Measurements from ENCODE around the gene RNF168.
A peak's percentile ranks its signal among the peaks of the same experiment; 100 is the strongest.
"Not testable (repeated sequence)": the region's sequence is repeated elsewhere in the genome, so short reads cannot be mapped to it uniquely, and the experiment has no call there.

The RNF168 gene

GRCh38 chr3:196463478-196463756 is 40.2 kb downstream of the RNF168 start:
- DNase-seq = no peak

- not testable (repeated sequence) for DNase-seq
Measured at GRCh38 chr3:196462680-196463477, 40.7 kb downstream of the RNF168 start.

- DNase-seq = no peak
Measured at GRCh38 chr3:196458063-196458462, 45.5 kb downstream of the RNF168 start.

GRCh38 chr3:196457470-196457869 is 46.1 kb downstream of the RNF168 start:
- DNase-seq = not testable (repeated sequence)

GRCh38 chr3:196454935-196455334 is 48.6 kb downstream of the RNF168 start:
- DNase-seq = no peak

- not testable (repeated sequence) for DNase-seq
Measured at GRCh38 chr3:196445391-196445790, 58.2 kb downstream of the RNF168 start.

- no peak for DNase-seq
Measured at GRCh38 chr3:196444500-196444894, 59.1 kb downstream of the RNF168 start.

- DNase-seq = no peak
Measured at GRCh38 chr3:196440696-196441095, 62.9 kb downstream of the RNF168 start.

- no peak for DNase-seq
Measured at GRCh38 chr3:196440041-196440537, 63.5 kb downstream of the RNF168 start.

GRCh38 chr3:196432137-196432879 is 71.3 kb downstream of the RNF168 start, which contains the start of gene UBXN7:
UBXN7 (minus strand) TSS chr3:196432427; CDS start chr3:196432399, 28 bp downstream.
- DNase-seq = peak; percentile 98

GRCh38 chr3:196431181-196432136 is 72.1 kb downstream of the RNF168 start:
- peak; percentile 33 for DNase-seq

- DNase-seq = no peak
Measured at GRCh38 chr3:196428041-196428440, 75.5 kb downstream of the RNF168 start.

GRCh38 chr3:196424421-196424820 is 79.1 kb downstream of the RNF168 start:
- not testable (repeated sequence) for DNase-seq

GRCh38 chr3:196423044-196423781 is 80.4 kb downstream of the RNF168 start:
- no peak for DNase-seq

- not testable (repeated sequence) for DNase-seq
Measured at GRCh38 chr3:196421668-196422067, 81.9 kb downstream of the RNF168 start.

- DNase-seq = no peak
Measured at GRCh38 chr3:196419386-196419785, 84.2 kb downstream of the RNF168 start.

Measured in activated CD4-positive, alpha-beta T cell treated with anti-CD3 and anti-CD28 coated beads, Interleukin-2, Interleukin-6, amounts not matched to agents 100 ng/mL and 50 ng/mL, durations not matched to agents 16 hours and 8 hours (primary cell).